Panc1 (cell line): ENCODE data around the gene MRE11. TPM values are rescaled to one million over a fixed set of nuclear protein-coding genes. Genes with fewer than 3 reads are reported as not detected.

Source experiments
- ATAC-seq: fragments of 200-7000 bp; cut with Tn5 transposase; 2 replicates; pipeline ENCODE4 v1.9.1; 2020; ENCODE audit warnings: mild to moderate bottlenecking, moderate library complexity
- BruUV-seq: library from RNA; stranded (reverse); fragments of 400-500 nt; replicated peaks from 2 replicates; lab custom pipeline; 2021; lab: Mats Ljungman, UMichigan
- CTCF ChIA-PET: fragments of 300-600 bp; sonication (Branson Sonifier 250); formaldehyde crosslinking; loops from one replicate; lab custom pipeline; 2022; ENCODE audit warnings: antibody characterized with exemption; lab: Charles Lee
- POLR2A ChIA-PET: fragments of 300-600 bp; sonication (Branson Sonifier 250); formaldehyde crosslinking; loops from one replicate; lab custom pipeline; 2022; ENCODE audit warnings: antibody characterized with exemption; lab: Charles Lee
- DNase-seq: peaks from one replicate; pipeline ENCODE4 v3.0.0-alpha.2; 2010; ENCODE audit warnings: low read depth, low spot score
- H3K27ac ChIP-seq: 2 replicates; pipeline ENCODE4 v1.5.1; 2011; ENCODE audit warnings: mild to moderate bottlenecking, low read length, inconsistent platforms
- H3K27me3 ChIP-seq: fragments of 200-500 bp; sonication (Bioruptor generic); 2 replicates; pipeline ENCODE4 v1.6.0; 2014; ENCODE audit warnings: low read length, inconsistent platforms; ENCODE audit not compliant: control insufficient read depth, insufficient read depth
- H3K36me3 ChIP-seq: fragments of 200-500 bp; sonication (Bioruptor generic); 2 replicates; pipeline ENCODE4 v1.5.1; 2014; ENCODE audit warnings: inconsistent platforms, mild to moderate bottlenecking, low read length, moderate library complexity; ENCODE audit not compliant: control insufficient read depth, insufficient read depth
- H3K4me1 ChIP-seq: 2 replicates; pipeline ENCODE4 v1.5.1; 2011; ENCODE audit warnings: inconsistent platforms, mild to moderate bottlenecking, low read length, moderate library complexity; ENCODE audit not compliant: control insufficient read depth, insufficient read depth
- H3K4me3 ChIP-seq, 2 experiments: 2 replicates each; pipeline ENCODE4 v1.5.1; 2011 to 2012; ENCODE audit warnings: low read depth in 2 of 2, low read length in 2 of 2, mild to moderate bottlenecking in 2 of 2, inconsistent platforms in 1 of 2, moderate library complexity in 1 of 2
- H3K9me3 ChIP-seq: fragments of 200-500 bp; sonication (Bioruptor generic); 2 replicates; pipeline ENCODE4 v1.5.1; 2014; ENCODE audit warnings: low read depth, mild to moderate bottlenecking, inconsistent platforms, low read length, moderate library complexity; ENCODE audit not compliant: control insufficient read depth, insufficient read depth
- CTCF ChIP-seq: fragments of 450-650 bp; IDR thresholded peaks from 2 replicates; pipeline ENCODE4 v1.5.1; 2017; ENCODE audit warnings: mild to moderate bottlenecking
- POLR2AphosphoS5 ChIP-seq: IDR thresholded peaks from 2 replicates; pipeline ENCODE4 v1.6.1; 2012; ENCODE audit warnings: mild to moderate bottlenecking, low read depth, low read length, moderate library complexity
- REST ChIP-seq, 2 experiments: IDR thresholded peaks; 2 replicates each; pipeline ENCODE4 v1.6.1; 2011 to 2012; ENCODE audit warnings: low read depth in 2 of 2, control low read depth in 1 of 2, low read length in 1 of 2, mild to moderate bottlenecking in 1 of 2, moderate library complexity in 1 of 2; ENCODE audit not compliant: insufficient read depth in 1 of 2
- SIN3A ChIP-seq: IDR thresholded peaks from 2 replicates; pipeline ENCODE4 v1.6.1; 2012; ENCODE audit warnings: low read depth, mild to moderate bottlenecking, low read length, moderate library complexity, borderline replicate concordance; ENCODE audit not compliant: insufficient read depth
- TCF7L2 ChIP-seq: IDR thresholded peaks from 2 replicates; pipeline ENCODE4 v1.6.1; 2011; ENCODE audit warnings: mild to moderate bottlenecking, low read depth, low read length, inconsistent platforms
- in situ Hi-C: cut with HindIII; loops from 2 replicates; pipeline ENCODE4 v1.10.0; 2016; ENCODE audit warnings: low sequenced_read_pairs, low pct_unique_long_range_greater_than_20kb
- intact Hi-C: fragments of 100-400 bp; cut with micrococcal nuclease; formaldehyde crosslinking; loops from one replicate; pipeline ENCODE4 v1.10.0; 2022; ENCODE audit not compliant: unreplicated experiment
- total RNA-seq: library from RNA; stranded (reverse); gene quantifications from one replicate; pipeline ENCODE4 v1.2.1, GENCODE V29; 2021; ENCODE audit not compliant: unreplicated experiment

Gene MRE11
- total RNA-seq, 1 experiment from 2014 or later = 35.0 TPM

DNA sequence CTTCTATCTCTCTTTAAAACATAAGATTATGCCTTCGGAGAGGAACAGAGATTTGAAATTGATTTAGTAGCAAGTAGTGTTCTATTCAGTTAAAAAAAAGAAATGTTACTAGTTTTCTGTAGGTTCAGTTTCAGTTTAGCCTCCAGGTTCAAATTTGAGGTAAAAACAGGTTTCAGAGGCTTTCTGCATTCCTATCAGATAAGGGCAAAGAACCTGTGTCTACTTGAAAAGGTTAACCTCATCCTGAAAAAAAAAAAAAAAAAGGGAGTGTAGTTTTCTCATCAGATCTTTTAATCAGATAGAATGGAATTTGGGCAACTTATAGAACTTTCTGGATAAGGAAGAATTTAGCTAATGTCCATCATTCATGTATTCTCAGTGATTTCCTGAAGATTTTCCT is 30.7 kb upstream of the MRE11 start:
- Histone ChIP-seq H3K9me3 (no peaks in the 10 kb centered on the region), H3K36me3 (no peaks in the 10 kb centered on the region), H3K27me3 (peaks cover 5% of the 10 kb centered on the region; the same call in 1 of the 2 replicates), H3K4me1 (no peaks in the 10 kb centered on the region), H3K4me3 (no peak overlapping the region), H3K27ac (no peak overlapping the region)
- intact Hi-C loops = no loop called here
- BruUV-seq = no TSS peak
- DNase-seq = no peak
- no peak for ATAC-seq
- ChIA-PET CTCF (no interaction called here), POLR2A (no interaction called here)
- TF ChIP-seq CTCF (no peak), REST (IDR thresholded peaks at IDR 0.05; ENCODE audit: insufficient read depth in 1 of 2, low read depth in 2 of 2, low read length in 1 of 2) (no peak), TCF7L2 (no peak), SIN3A (no peak), POLR2AphosphoS5 (no peak)
- in situ Hi-C loops = no loop called here

- Histone ChIP-seq H3K27ac (no peak overlapping the region), H3K9me3 (no peaks in the 10 kb centered on the region), H3K36me3 (no peaks in the 10 kb centered on the region), H3K4me3 (no peak overlapping the region), H3K27me3 (peaks cover 5% of the 10 kb centered on the region; the same call in 1 of the 2 replicates), H3K4me1 (no peaks in the 10 kb centered on the region)
- intact Hi-C loops = no loop called here
- TF ChIP-seq CTCF (peak; percentile 71), TCF7L2 (no peak)
- no TSS peak for BruUV-seq
- peak; percentile 90 for ATAC-seq
- in situ Hi-C loops = no loop called here
- ChIA-PET POLR2A (no interaction called here), CTCF (interaction anchor here (0.5 to 1.6 kb wide), 5 partner anchors 8 to 413 kb away, joined by 3 to 4 read pairs (median 3); no protein-coding TSS in a partner anchor)
- DNase-seq = no peak
These were observed 28.0 kb upstream of the MRE11 start for GRCh38 chr11:94521684-94522083.
